LHCN-M2 (cell line): ENCODE data around the gene OGA. TPM values are rescaled to one million over a fixed set of nuclear protein-coding genes. Genes with fewer than 3 reads are reported as not detected.

Source experiments
- DNase-seq: peaks from one replicate; pipeline ENCODE4 v3.0.0-alpha.2; 2012; ENCODE audit warnings: low read depth
- total RNA-seq: library from RNA; depleted of rRNA; stranded (reverse); fragments of >200 nt; gene quantifications from 2 replicates; pipeline ENCODE4 v1.2.3, GENCODE V29; 2014

OGA gene
- total RNA-seq, 1 experiment from 2014 or later: 55.3 TPM

DNA sequence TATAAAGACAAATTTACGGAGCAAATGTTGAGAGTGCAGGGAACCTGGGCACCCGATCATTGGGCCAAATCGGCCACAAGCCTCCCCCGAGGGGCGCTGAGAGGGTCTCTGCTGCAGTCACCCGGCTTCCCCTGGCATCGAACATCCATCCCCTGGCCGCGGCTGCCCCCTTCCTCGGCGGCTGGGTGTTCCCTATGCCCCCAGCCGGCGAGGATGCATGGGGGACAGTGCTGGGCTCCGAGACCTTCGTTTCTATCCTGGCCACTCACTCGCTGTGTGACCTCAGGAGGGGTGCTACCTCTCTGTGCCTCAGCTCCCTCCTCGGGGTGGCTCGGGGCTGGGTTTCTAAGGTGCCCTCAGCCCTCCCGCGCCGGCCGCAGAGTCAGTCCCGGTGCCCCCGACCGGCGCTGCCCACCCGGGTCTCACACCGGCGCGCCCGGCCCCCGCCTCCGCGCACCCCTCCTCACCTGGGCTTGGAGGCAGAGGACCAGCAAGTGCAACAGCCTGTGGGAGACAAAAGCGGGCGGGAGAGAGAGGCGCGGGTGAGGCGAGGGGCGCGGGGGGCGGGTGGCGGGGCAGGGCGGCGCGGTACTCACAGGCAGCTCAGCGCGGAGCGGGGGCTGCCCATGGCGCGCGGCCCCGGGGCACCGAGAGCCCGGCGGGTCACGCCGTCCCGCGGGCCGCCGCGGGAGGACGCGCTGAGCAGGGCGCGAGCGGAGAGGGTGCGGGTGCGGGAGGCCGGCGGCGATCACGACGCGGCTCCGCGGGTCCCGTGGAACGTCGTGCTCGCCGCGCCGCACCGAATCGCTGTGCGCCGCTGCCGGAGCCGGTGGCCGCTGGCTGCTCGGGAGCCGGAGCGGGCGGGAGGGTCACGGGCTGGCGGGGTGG lies 42.7 kb downstream of the OGA start, which contains the start of gene FGF8:
Gene FGF8, minus strand, starts transcription at position 842 of the 888 bp plus-strand sequence. Its CDS starts 214 bp downstream, at position 628.
- DNase-seq: no peak

- DNase-seq: no peak
Observed at GRCh38 chr10:101774589-101775272, 43.5 kb downstream of the OGA start.

DNA sequence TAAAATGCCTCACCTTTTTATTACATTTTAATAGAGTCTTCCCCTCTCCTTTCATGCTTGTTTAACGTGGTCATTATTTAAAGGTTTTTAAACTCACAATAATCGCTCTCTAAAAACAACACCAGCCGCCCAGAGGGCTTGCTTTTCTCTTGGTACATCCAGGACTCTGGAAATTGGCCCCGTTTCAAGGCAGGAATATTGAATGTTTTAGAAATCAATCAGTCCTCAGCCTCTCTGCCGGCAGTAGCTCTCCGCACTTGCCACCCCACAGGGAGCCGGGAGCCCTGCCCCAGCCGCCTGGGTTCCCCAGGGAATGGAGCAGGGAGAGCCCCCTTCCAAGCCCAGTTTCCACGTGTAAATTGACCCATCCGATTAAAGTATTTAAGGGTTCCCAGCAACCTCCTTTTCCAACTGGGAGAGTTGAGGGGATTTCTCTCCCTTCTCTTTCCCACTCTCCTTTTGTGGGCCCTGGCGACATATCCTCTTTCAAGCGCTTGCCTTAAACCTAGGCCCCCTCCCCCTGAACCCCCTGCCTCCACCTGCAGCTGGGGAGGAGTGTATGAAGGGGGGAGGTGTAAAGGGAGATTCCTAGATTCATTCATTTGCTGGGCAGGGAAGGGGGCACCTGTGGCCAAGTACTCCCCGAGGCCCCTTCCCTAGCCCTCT lies 44.2 kb downstream of the OGA start:
- DNase-seq: no peak

- no peak for DNase-seq
Observed at GRCh38 chr10:101772895-101773761, 45.1 kb downstream of the OGA start.

GRCh38 chr10:101772017-101772894 lies 46.0 kb downstream of the OGA start:
- no peak for DNase-seq

DNA sequence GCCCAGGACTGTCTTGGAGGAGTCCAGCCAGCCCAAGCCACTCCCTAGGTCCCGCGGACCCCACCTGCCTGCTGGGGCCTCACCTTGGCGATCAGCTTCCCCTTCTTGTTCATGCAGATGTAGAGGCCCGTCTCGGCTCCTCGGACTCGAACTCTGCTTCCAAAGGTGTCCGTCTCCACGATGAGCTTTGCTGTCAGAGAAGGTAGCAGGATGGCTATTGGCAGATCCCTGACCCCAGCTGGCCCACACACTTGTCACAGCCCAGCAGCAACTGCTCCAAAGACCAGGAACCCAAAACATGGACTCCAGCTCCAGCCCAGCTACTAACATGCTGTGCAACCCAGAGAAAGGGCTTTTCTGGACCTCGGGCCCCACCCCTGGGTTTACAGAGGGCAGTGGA lies 46.9 kb downstream of the OGA start:
- no peak for DNase-seq

DNA sequence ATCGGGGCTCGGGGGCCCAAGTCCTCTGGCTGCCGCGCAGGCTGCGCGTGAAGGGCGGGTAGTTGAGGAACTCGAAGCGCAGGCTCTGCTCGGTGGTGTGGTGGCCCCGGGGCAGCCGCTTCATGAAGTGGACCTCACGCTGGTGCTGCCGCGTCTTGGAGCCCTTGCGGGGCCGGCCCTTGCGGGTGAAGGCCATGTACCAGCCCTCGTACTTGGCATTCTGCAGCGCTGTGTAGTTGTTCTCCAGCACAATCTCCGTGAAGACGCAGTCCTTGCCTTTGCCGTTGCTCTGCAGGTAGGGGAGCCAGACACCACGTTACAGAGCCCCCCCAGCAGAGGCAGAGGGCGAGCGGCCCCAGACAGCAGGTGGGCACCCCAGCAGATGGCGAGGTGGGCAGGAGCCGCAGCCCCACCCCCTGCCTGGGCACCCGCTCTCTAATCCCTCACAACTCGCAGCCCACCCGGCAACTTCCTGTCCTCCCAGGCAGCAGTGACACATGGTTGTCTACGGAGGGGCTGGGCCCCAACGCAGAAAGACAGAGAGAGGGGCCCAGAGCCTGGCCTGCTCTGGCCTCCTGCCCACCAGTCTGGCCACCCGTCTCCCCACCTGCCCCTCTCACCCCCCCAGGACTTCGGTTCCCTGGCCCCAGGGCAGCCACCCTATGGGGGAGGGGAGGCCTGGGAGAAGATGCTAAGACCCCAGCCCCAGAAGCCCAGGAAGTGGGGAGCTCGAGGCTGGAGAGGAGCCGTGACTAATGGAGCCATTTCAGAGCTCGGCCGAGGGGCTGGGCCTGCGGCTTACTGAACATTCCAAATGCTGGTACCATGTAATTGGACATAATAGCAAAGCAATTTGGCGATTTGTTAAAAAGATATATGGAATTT lies 47.7 kb downstream of the OGA start:
- DNase-seq: no peak

DNA sequence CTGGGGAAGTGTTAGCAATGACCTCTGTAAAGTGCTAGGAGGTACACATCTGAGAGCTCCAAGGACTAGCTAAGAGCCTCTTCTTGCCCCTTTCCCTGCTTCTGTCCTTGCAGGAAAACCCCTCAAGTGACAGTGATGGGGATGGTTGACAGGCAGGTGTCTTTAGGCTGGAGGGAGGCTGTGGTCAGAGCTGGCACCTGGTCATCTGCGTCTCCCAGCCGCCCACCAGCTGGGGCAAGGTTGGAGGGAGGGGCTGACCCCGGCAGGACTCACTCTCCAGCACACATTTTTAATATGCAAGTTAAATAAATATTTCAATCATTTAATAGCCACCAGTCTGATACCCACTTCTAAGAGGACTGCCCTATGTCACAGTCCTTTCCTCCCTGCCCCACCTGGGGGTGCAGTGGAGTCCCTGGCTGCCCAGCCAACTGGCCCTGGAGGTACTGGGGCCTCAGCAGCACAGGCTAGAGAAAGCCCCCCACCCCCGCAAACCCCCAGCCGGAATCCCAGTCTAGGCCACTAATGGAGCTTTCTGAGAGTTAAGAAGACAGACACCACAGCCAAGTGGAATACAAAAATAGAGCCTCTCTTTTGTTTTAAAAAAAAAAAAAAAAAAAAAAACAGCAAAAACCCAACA lies 48.6 kb downstream of the OGA start:
- no peak for DNase-seq

- no peak for DNase-seq
Observed at GRCh38 chr10:101768791-101769170, 49.5 kb downstream of the OGA start.

GRCh38 chr10:101767966-101768790 lies 50.1 kb downstream of the OGA start:
- DNase-seq: no peak

DNA sequence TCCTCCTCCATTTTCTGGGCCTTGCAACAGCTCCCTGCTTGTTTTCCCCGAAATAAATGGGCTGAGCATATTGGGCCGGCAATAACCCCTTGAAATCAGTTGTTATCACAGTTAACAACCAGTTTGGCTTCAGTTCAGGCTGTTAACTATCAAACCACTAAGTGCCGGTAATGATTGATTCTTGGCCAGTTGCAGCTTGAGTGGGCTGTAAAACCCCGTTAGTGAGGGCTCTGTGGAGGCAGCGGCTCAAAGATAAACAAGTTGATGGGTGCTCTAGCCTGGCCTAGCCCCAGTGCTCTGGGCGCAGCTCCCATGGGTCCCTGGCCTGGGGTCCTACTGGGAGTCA lies 50.7 kb downstream of the OGA start:
- DNase-seq: no peak

GRCh38 chr10:101766753-101767599 lies 51.3 kb downstream of the OGA start:
- no peak for DNase-seq

- DNase-seq: no peak
Observed at GRCh38 chr10:101766306-101766705, 51.9 kb downstream of the OGA start.

GRCh38 chr10:101763141-101763846 lies 55.0 kb downstream of the OGA start:
- no peak for DNase-seq

- DNase-seq: no peak
Observed at GRCh38 chr10:101762736-101763135, 55.5 kb downstream of the OGA start.

DNA sequence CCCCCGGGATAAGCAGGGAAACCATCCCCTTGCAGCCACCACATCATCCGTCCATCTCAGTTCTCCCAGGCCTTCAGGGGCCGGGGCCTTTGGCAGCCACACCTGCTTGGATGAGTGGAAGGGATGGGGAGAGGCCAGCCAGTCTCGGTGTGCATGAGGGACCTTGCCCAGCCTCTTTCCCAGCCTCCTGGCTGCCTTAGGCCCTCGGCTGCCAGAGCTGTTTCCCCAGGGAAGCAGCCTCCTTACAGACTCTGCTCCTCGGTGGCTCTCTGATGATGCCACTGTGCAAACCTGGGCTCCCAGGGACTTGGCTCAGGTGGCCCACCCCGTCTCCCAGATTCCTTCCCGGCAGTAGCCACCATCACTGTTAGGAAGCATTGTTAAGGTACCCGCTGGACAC lies 57.0 kb downstream of the OGA start:
- DNase-seq: no peak
